ENCODE data around the gene PDE4D.

Gene PDE4D

DNA sequence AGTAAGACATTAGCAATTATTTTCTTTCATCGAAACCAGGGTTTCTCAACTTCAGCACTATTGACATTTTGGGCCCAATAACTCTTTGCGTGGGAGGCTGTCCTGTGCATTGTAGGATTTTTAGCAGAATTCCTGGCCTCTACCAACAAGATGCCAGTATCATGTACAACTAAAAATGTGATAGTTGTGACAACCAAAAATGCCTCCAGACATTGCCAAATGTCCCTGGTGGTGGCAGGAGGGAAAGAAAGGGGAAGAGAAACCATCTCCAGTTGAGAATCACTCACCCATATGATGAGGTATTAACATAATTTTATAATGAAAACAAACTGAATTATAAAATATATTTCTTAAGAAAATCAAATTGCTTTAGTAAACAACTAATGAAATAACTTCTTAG lies 904.6 kb downstream of the PDE4D start:
- DNase-seq (ENCODE audit: low read depth): no peak
- no peak overlapping the region for H3K4me3 ChIP-seq (ENCODE audit: control insufficient read depth, low read depth, low read length)
- TF ChIP-seq, protein P1, sequence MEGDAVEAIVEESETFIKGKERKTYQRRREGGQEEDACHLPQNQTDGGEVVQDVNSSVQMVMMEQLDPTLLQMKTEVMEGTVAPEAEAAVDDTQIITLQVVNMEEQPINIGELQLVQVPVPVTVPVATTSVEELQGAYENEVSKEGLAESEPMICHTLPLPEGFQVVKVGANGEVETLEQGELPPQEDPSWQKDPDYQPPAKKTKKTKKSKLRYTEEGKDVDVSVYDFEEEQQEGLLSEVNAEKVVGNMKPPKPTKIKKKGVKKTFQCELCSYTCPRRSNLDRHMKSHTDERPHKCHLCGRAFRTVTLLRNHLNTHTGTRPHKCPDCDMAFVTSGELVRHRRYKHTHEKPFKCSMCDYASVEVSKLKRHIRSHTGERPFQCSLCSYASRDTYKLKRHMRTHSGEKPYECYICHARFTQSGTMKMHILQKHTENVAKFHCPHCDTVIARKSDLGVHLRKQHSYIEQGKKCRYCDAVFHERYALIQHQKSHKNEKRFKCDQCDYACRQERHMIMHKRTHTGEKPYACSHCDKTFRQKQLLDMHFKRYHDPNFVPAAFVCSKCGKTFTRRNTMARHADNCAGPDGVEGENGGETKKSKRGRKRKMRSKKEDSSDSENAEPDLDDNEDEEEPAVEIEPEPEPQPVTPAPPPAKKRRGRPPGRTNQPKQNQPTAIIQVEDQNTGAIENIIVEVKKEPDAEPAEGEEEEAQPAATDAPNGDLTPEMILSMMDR (conservative IDR thresholded peaks at IDR 0.05; ENCODE audit: control insufficient read depth, insufficient read depth, low read depth, low read length): no peak

GRCh38 chr5:58987193-58987592 lies 906.3 kb downstream of the PDE4D start:
- H3K4me3 ChIP-seq (ENCODE audit: control insufficient read depth, low read depth, low read length): no peak overlapping the region
- DNase-seq (ENCODE audit: low read depth): no peak
- TF ChIP-seq, protein P1 (conservative IDR thresholded peaks at IDR 0.05; ENCODE audit: control insufficient read depth, insufficient read depth, low read depth, low read length): no peak

DNA sequence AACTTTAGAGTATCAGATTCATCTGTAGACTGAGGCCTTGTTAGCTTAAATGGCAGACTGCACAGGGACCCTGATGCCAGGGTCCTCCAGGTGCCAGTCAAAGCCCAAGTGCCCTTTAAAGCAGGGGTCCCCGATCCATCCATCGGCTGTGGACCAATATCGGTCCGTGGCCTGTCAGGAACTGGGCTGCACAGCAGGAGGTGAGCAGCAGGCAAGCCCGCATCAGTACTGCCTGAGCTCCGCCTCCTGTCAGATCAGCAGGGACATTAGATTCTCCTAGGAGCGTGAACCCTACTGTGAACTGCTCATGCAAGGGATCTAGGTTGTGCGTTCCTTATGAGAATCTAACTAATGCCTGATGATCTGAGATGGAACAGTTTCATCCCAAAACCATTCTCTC lies 907.2 kb downstream of the PDE4D start:
- no peak overlapping the region for H3K4me3 ChIP-seq (ENCODE audit: control insufficient read depth, low read depth, low read length)

DNA sequence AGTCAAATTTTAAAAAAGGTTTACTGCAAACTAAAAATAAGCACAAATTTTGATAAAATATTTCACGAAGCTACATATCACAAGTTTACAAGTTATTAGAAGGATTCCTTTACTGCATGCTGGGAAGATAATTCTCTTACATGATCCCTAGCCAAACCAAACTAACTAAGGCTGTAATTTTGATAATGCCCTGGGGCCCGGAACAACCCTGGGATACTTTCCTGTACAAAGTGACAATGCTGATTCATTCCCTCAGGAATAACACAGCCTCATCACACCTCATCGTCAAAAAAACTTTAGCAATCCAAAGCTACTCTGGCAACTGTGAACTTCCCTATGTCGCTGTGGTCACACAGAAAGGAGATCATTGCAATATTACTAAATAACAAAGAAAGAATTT lies 907.8 kb downstream of the PDE4D start:
- DNase-seq (ENCODE audit: low read depth): no peak
- no peak overlapping the region for H3K4me3 ChIP-seq (ENCODE audit: control insufficient read depth, low read depth, low read length)
- TF ChIP-seq, protein P1 (conservative IDR thresholded peaks at IDR 0.05; ENCODE audit: control insufficient read depth, insufficient read depth, low read depth, low read length): no peak

More for the DNA sequence above, 907.2 kb downstream of the PDE4D start:
- TF ChIP-seq, protein P1 (conservative IDR thresholded peaks at IDR 0.05; ENCODE audit: control insufficient read depth, insufficient read depth, low read depth, low read length): no peak
- no peak for DNase-seq (ENCODE audit: low read depth)

DNA sequence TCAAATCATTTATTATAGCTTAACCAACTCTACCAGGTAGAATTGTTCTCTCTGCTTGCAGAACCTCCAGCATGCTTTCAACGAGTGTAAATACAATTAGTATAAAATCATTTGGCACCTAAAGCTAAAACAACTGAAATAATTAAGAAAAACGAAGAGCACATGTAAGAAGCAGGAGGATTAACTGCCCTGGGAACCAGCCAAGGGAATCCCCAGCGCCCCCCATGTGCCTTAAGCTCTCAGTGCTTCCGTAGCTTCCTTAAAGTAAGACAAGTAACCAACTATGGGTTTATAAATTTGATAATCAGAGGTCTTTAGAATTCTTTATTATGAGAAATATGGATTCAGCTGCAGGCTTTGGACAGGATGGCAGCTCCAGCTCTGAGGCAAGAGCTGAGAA lies 908.2 kb downstream of the PDE4D start:
- TF ChIP-seq, protein P1 (conservative IDR thresholded peaks at IDR 0.05; ENCODE audit: control insufficient read depth, insufficient read depth, low read depth, low read length): no peak
- DNase-seq (ENCODE audit: low read depth): no peak
- H3K4me3 ChIP-seq (ENCODE audit: control insufficient read depth, low read depth, low read length): no peak overlapping the region

- no peak overlapping the region for H3K4me3 ChIP-seq (ENCODE audit: control insufficient read depth, low read depth, low read length)
- DNase-seq (ENCODE audit: low read depth): no peak
- TF ChIP-seq, protein P1 (conservative IDR thresholded peaks at IDR 0.05; ENCODE audit: control insufficient read depth, insufficient read depth, low read depth, low read length): no peak
These were observed 909.7 kb downstream of the PDE4D start for GRCh38 chr5:58983526-58984452.
